RWPE2 (cell line): ENCODE measurements around the gene SLIT3.
A peak's percentile ranks its signal among the peaks of the same experiment; 100 is the strongest.

ENCODE experiments used
- ATAC-seq: fragments of 200-7000 bp; cut with Tn5 transposase; 3 replicates; pipeline ENCODE4 v1.9.1; 2021; ENCODE audit warnings: low read depth
- DNase-seq: peaks from one replicate; pipeline ENCODE4 v3.0.0-alpha.2; 2020; ENCODE audit warnings: low spot score
- H3K27ac ChIP-seq: fragments of 450-650 bp; 2 replicates; pipeline ENCODE4 v1.5.1; 2017; ENCODE audit warnings: mild to moderate bottlenecking; ENCODE audit not compliant: poor library complexity, severe bottlenecking
- H3K27me3 ChIP-seq: fragments of 250-450 bp; sonication (Bioruptor Pico); 2 replicates; pipeline ENCODE4 v1.5.1; 2021; ENCODE audit warnings: mild to moderate bottlenecking, moderate library complexity; ENCODE audit not compliant: insufficient read depth, poor library complexity, severe bottlenecking
- H3K36me3 ChIP-seq: fragments of 250-450 bp; sonication (Bioruptor Pico); 2 replicates; pipeline ENCODE4 v1.5.1; 2020; ENCODE audit warnings: low read depth, mild to moderate bottlenecking, moderate library complexity
- H3K4me1 ChIP-seq: fragments of 250-450 bp; sonication (Bioruptor Pico); 2 replicates; pipeline ENCODE4 v1.5.1; 2021; ENCODE audit warnings: mild to moderate bottlenecking, moderate library complexity; ENCODE audit not compliant: insufficient read depth, poor library complexity, severe bottlenecking
- H3K4me3 ChIP-seq: fragments of 250-450 bp; sonication (Bioruptor Pico); 2 replicates; pipeline ENCODE4 v1.5.1; 2021; ENCODE audit warnings: mild to moderate bottlenecking, moderate library complexity; ENCODE audit not compliant: severe bottlenecking
- H3K9me3 ChIP-seq: fragments of 250-450 bp; sonication (Bioruptor Pico); 2 replicates; pipeline ENCODE4 v1.5.1; 2021; ENCODE audit warnings: mild to moderate bottlenecking, moderate library complexity; ENCODE audit not compliant: severe bottlenecking
- TF ChIP-seq, protein P1 (sequence below): fragments of 450-650 bp; IDR thresholded peaks from one replicate; pipeline ENCODE4 v1.5.1; 2017; ENCODE audit warnings: mild to moderate bottlenecking, moderate library complexity; ENCODE audit not compliant: poor library complexity, severe bottlenecking

SLIT3 gene

DNA sequence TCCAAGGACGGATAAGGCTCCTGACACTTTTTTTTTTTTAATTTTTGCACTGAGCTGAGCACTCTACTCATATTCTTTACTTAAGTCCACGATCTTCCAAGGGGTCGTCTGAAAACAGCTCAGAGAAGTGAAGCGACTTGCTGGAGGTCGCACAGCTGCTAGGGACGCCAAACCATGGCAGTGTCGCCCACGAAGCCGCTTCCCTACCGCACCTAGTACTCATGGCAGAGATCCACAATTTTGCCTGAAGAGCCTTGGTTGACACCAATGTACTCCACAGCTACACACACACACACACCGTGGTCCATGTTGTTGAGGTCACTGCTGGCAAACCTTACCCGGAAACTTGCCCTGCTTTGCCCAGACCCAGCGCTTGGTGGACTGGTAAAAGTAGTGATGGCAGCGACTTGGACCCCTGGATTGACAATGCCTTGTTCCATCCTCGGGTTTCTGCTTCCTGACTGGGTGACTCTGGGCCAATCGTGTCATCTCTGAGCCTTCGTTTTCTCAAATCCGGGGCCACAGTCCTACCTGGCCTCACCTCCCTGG is 521 bp upstream of the SLIT3 start:
- no peak for DNase-seq
- no peaks in the 10 kb centered on the region for H3K36me3 ChIP-seq
- H3K4me3 ChIP-seq: peak overlapping the region; percentile 65
- H3K27me3 ChIP-seq: no peaks in the 10 kb centered on the region
- no peaks in the 10 kb centered on the region for H3K9me3 ChIP-seq
- ATAC-seq: peak; percentile 0; the same call in 1 of the 3 replicates
- peaks cover 7% of the 10 kb centered on the region for H3K4me1 ChIP-seq
- H3K27ac ChIP-seq: no peak overlapping the region
- TF ChIP-seq, protein P1, sequence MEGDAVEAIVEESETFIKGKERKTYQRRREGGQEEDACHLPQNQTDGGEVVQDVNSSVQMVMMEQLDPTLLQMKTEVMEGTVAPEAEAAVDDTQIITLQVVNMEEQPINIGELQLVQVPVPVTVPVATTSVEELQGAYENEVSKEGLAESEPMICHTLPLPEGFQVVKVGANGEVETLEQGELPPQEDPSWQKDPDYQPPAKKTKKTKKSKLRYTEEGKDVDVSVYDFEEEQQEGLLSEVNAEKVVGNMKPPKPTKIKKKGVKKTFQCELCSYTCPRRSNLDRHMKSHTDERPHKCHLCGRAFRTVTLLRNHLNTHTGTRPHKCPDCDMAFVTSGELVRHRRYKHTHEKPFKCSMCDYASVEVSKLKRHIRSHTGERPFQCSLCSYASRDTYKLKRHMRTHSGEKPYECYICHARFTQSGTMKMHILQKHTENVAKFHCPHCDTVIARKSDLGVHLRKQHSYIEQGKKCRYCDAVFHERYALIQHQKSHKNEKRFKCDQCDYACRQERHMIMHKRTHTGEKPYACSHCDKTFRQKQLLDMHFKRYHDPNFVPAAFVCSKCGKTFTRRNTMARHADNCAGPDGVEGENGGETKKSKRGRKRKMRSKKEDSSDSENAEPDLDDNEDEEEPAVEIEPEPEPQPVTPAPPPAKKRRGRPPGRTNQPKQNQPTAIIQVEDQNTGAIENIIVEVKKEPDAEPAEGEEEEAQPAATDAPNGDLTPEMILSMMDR: no peak

DNA sequence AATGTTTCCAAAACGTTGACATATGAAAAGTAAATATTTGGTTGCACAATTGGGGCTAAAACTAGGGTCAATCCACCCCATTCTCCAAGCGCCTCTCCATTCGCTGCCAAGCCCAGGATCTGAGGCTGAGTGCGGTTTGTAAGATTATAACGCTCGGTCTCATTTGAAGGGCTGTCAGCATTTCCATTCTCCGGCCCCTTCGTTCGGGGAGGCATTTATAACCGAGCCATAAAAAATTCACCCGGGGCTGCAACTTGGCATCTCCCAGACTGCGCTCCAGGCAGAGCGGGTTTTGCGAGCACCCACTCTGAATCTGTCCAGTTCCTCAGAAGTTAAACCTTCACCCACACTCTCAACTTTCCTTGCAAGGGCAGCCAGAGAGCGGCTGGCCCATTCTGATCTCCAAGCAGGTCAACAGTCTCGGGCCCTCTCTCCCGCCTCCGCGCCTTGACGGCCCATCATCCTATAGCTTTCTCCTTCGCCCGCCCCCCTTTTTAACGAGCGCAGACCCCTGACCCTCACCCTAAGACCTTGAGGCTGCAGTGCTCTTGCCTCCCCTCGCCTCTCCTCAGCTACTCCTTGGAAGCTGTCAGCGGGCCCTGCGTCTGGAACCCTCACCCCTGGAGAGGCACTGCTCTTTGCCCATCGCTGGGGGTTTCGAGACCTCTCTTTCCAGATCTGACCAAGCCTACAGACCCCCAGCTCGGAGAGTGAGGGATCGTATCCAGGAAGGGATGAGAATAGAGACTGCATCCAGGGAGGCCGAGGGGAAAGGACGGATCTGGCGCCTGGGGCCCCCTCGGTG is 1.1 kb downstream of the SLIT3 start:
- no peaks in the 10 kb centered on the region for H3K27me3 ChIP-seq
- TF ChIP-seq, protein P1: no peak
- H3K9me3 ChIP-seq: no peaks in the 10 kb centered on the region
- ATAC-seq: no peak
- DNase-seq: no peak
- peak overlapping the region; percentile 65 for H3K4me3 ChIP-seq
- H3K4me1 ChIP-seq: peaks cover 7% of the 10 kb centered on the region
- H3K36me3 ChIP-seq: no peaks in the 10 kb centered on the region
- H3K27ac ChIP-seq: no peak overlapping the region

DNA sequence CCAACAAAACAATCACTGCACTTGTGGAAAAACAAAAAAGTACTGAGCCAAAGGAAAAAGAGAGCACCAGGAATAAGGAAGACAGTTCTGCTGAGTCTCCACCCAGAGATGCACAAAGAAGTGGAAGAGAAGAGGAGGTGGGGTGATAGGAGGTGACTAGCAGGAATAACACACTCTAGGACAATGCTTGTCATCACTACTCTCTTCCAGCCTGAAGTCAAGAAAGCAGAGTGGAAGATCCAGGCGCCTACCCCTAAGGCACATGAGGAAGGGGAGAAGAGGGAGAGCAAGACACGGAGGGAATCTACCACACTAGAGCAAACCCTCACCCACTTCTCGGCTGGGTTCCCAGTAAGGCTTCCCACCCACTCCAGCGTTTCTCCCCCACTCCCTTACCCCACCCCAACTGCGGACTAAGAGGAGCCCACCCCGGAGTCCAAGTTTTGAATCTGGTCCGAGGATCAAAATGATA is 1.7 kb downstream of the SLIT3 start:
- DNase-seq: no peak
- H3K36me3 ChIP-seq: no peaks in the 10 kb centered on the region
- TF ChIP-seq, protein P1: no peak
- peaks cover 7% of the 10 kb centered on the region for H3K4me1 ChIP-seq
- no peaks in the 10 kb centered on the region for H3K27me3 ChIP-seq
- H3K27ac ChIP-seq: no peak overlapping the region
- no peaks in the 10 kb centered on the region for H3K9me3 ChIP-seq
- H3K4me3 ChIP-seq: no peak overlapping the region
- ATAC-seq: no peak

DNA sequence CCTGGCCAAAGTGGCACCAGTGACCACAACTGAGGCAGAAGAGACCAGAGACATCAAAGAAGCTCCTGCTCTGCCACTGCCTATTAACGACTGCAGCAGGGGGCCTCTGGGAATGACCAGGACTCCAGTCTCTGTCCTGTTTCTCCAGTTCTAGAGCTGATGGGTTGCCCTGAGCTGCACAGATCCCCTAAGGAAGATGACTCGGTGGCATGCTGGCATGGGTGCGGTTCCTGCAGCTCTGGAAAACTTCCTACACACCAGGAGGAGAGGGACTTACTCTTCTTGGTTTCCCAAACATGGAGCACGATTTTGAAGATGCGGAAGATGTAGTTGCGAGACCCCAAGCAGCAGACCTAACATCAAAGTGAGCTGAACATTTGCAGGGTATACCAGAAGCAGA is 2.7 kb downstream of the SLIT3 start:
- DNase-seq (no peak), ATAC-seq (no peak)
- TF ChIP-seq, protein P1: no peak
- Histone ChIP-seq H3K36me3 (no peaks in the 10 kb centered on the region), H3K4me1 (peaks cover 7% of the 10 kb centered on the region), H3K27me3 (no peaks in the 10 kb centered on the region), H3K9me3 (no peaks in the 10 kb centered on the region), H3K4me3 (no peak overlapping the region), H3K27ac (no peak overlapping the region)
